Amniotic epithelial cell (primary cell): ENCODE measurements around the gene UQCC2.

Source experiments
- DNase-seq: peaks from one replicate; pipeline ENCODE4 v3.0.0-alpha.2; 2010; ENCODE audit warnings: low read depth

UQCC2 gene

GRCh38 chr6:33676416-33677142 is 34.9 kb downstream of the UQCC2 start:
- DNase-seq, result no peak

GRCh38 chr6:33675968-33676367 is 35.5 kb downstream of the UQCC2 start:
- DNase-seq, result no peak

DNA sequence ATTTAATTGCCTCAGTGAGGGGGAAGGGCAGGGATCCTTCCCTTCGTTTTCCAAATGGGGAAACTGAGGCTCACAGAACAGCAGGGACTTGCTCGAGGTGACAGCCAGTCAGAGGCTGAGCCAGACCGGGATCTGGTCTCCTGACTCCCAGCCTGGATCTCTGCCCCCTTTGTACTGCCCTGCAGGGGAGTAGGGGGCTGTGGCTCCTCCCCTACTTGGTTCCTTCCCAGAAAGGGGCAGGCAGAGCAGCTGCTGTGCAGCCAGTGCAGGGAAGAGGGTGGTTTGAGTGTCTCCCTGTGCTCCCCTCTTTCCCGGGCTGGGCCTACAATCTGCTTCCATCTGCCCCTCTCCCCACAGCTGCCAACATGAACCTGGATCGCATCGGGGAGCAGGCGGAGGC is 37.6 kb downstream of the UQCC2 start:
- DNase-seq, result no peak

GRCh38 chr6:33672808-33673207 is 38.7 kb downstream of the UQCC2 start:
- DNase-seq, result peak; percentile 92

DNA sequence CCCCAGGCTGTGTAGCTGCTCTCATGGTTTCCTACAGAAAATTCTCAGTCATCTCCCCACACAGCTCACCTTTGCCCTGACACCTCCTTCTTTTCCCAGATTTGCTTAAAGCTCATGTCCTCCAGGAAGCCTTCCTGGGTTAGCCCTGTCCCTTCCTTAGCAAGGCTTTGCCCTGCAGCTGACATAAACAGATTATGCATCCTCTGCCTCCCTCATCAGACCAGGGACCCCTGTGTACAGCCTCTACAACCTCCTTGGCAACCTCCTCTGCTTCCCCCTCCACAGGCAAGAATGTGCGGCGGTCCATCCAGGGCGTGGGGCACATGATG is 39.8 kb downstream of the UQCC2 start:
- no peak for DNase-seq

- DNase-seq, result peak; percentile 34
These were observed 40.3 kb downstream of the UQCC2 start for GRCh38 chr6:33670971-33671743.

DNA sequence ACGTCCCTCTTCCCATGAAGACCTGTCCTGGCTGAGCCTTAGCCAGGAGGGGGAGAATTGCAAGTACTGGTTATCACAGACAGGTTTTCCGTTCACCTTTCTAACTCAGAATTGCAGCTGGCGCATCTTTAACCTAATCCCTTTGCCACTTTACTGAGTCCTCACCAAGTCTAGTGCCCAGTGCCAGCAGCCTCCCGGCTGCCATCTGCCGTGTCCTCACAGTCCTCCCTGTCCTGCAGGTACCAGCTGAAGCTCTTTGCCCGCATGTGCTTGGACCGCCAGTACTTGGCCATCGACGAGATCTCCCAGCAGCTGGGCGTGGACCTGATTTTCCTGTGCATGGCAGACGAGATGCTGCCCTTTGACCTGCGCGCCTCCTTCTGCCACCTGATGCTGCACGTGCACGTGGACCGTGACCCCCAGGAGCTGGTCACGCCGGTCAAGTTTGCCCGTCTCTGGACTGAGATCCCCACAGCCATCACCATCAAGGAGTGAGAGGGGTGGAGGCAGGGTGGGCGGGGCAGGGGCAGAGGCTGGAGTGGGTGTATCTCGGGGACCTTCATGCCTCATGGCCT is 41.3 kb downstream of the UQCC2 start:
- no peak for DNase-seq

DNA sequence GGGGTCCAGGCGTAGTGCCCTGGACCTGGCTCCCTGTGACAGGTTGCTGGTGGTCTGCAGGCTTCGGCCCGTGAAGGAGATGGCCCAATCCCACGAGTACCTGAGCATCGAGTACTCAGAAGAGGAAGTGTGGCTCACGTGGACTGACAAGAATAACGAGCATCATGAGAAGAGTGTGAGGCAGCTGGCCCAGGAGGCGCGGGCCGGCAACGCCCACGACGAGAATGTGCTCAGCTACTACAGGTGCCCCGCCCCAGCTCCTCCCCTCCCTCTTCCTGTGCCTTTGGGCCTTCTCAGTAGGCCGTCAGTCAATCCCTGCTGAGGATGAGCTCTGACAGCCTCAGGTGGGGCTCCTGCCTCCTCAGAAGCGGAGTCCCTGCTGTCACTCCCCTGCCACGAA is 42.6 kb downstream of the UQCC2 start:
- DNase-seq, result no peak

GRCh38 chr6:33668328-33668727 is 43.2 kb downstream of the UQCC2 start:
- DNase-seq, result no peak

DNA sequence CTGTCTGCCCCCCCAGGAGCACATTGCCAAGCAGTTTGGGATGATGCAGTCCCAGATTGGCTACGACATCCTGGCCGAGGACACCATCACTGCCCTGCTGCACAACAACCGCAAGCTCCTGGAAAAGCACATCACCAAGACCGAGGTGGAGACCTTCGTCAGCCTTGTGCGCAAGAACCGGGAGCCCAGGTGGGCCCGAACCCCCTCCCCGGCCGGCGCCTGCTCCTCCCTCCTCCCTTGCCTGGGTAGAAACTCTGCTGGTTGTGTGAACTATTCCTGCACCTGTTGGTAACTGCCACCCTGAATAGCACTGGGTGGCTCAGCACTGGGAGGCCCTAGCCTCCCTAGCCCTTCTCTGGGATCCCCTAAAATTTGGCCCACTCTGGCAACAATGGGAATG is 43.7 kb downstream of the UQCC2 start:
- DNase-seq, result no peak

DNA sequence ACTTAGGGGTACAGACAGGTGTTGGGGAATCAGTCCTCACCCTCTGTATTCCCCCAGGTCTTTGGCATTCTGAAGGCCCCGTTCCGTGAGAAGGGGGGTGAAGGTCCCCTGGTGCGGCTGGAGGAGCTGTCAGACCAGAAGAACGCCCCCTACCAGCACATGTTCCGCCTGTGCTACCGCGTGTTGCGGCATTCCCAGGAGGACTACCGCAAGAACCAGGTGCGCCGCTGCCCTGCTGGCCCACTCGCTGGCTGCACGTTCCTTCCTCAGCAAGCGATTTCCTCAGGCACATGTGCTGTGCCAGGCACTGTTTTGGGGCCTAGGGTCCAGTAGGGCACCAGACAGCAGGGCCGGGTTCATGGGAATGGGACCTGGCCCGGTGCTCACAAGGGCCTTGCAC is 44.4 kb downstream of the UQCC2 start:
- no peak for DNase-seq

GRCh38 chr6:33665957-33666356 is 45.5 kb downstream of the UQCC2 start:
- DNase-seq, result no peak

- DNase-seq, result no peak
These were observed 46.9 kb downstream of the UQCC2 start for GRCh38 chr6:33664506-33665057.

DNA sequence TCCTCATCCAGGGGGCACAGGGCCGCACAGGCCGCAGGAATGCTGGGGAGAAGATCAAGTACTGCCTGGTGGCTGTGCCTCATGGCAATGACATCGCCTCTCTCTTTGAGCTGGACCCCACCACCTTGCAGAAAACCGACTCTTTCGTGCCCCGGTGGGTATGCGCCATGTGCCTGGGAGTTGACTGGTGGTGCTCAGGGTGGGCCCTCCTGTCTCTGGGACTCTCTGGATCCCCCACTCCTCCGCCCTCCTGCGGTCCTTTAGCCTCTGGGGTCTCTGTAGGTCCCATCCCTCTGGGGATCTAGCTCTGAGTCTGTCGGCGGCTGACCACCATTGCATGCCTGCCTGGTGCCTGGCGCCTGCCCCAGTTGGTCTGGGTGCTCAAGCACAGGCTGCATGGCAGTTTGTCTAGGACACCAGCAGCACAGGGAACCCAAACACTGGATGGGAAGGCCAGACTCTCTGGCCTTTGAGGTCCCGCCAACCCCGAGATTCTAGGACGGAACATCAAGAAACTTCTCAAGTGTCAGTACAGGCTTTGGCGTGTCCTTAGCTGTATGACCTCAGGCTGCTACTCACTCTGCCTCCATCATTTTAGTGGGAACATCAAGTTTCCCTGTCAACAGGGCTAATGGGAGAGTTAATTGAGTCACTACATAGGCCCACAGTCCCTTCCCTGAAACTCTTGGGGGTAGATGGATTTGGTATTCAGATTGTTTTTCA is 47.6 kb downstream of the UQCC2 start:
- no peak for DNase-seq

- DNase-seq, result no peak
These were observed 48.5 kb downstream of the UQCC2 start for GRCh38 chr6:33663028-33663427.

DNA sequence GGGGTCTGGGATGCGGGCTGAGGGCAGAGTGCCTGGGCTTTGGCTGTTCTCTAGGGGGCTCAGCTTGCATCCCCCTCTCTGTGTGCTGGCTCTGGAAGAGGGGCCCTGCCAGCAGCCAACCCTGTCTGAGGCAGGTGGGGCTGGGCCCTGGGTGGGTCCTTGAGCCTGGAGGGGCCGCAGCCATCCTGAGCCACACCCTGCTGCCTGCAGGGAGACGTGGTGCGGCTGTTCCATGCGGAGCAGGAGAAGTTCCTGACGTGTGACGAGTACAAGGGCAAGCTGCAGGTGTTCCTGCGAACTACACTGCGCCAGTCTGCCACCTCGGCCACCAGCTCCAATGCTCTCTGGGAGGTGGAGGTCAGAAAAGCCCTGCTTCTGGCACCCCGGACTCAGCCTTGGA is 49.2 kb downstream of the UQCC2 start:
- DNase-seq, result no peak

DNA sequence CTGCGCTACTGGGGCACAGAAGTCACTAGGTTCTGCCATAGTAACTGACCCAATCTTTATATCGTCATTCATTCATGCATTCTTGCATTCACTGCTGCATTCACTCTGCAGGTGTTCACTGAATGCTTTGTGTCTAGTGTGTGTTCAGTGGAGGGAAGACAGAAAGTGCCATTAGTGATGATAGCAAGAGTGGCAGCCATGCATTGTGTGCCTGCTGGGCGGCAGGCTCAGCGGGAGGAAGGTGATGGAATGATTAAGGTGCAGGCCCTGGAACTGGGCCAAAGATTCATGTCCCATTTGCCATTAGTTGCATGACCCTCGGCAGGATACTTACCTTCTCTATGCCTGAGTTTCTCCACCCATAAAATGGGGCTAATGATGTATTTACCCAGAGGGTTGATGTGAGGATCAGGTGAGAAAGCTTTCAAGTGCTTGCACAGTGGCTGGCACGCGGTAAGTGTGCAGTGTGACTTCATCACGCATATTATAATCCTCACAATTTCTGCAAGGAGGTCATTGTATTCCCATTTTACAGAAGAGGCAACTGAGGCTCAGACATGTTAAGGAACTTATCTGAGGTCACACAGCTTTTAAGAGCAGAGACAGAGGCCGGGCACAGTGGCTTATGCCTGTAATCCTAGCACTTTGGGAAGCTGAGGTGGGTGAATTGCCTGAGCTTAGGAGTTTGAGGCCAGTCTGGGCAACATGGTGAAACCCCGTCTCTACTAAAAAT is 50.2 kb downstream of the UQCC2 start:
- DNase-seq, result no peak

DNA sequence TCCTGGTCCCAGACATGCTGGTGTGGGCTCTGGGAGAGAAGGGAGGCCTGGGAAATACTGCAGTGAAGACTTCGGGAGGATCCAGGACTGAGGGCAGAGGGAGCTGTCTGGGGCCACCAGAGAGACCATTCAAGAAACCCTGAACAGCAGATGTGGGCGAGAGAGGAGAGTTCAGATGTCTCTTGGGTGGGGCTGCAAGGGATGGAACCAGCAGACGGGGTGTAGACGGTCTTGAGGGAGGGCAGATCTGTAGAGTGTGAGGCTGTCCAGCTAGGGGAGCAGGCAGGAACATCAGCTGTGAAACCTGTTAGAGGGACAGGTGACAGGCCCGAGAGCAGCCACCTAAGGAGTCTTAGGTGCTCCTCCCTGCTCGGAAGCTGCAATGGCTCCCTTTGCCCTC is 51.5 kb downstream of the UQCC2 start:
- no peak for DNase-seq

DNA sequence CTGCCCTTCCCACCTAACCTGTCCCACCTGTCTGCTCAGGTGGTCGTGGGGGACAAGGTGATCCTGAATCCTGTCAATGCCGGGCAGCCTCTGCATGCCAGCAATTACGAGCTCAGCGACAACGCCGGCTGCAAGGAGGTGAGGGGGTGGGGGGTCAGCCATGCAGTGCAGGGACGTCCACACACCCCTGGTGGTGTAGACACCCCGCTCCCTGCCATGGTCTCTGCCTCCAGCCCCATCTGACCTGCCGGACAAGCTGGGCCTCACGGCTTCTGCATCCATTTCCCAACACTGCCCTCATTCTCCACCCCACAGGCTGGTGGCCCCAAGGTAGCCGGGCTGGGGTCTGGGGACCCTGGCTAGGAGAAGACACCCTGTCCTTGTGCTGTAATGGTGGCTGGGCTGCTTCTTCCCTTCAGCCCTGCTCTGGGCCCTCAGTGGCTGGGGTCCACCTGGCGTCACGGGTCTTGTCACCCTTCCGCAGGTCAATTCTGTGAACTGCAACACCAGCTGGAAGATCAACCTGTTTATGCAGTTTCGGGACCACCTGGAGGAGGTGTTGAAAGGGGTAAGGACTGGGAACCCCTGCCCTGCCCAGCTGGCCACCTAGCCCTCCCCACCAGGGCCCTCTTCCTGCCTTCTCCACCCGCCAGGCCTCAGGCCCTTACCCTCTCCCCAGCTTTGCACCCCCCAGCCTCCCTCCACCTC is 52.4 kb downstream of the UQCC2 start:
- no peak for DNase-seq

- DNase-seq, result no peak
These were observed 54.7 kb downstream of the UQCC2 start for GRCh38 chr6:33656844-33657243.
